A673 (cell line): ENCODE measurements around the gene TMOD4. TPM values are rescaled to one million over a fixed set of nuclear protein-coding genes. Genes with fewer than 3 reads are reported as not detected.

Source experiments
- BruUV-seq: library from RNA; stranded (reverse); fragments of 400-500 nt; replicated peaks from 2 replicates; lab custom pipeline; 2021; lab: Mats Ljungman, UMichigan
- CTCF ChIA-PET: fragments of 300-600 bp; sonication (Branson Sonifier 250); formaldehyde crosslinking; loops from one replicate; lab custom pipeline; 2022; ENCODE audit warnings: antibody characterized with exemption; lab: Charles Lee
- POLR2A ChIA-PET: fragments of 300-600 bp; sonication (Branson Sonifier 250); formaldehyde crosslinking; loops from one replicate; lab custom pipeline; 2022; ENCODE audit warnings: antibody characterized with exemption; ENCODE audit not compliant: low non-redundant PET; lab: Charles Lee
- DNase-seq: peaks from one replicate; pipeline ENCODE4 v3.0.0-alpha.2; 2015; ENCODE audit warnings: low spot score
- H3K27ac ChIP-seq: fragments of 200-600 bp; sonication (generic); 2 replicates; pipeline ENCODE4 v1.5.1; 2016; ENCODE audit warnings: mixed run types, low read depth, mild to moderate bottlenecking, mixed read lengths, antibody characterized with exemption, low read length; ENCODE audit not compliant: poor library complexity, severe bottlenecking
- H3K27me3 ChIP-seq: fragments of 200-600 bp; sonication (generic); replicated peaks from 2 replicates; pipeline ENCODE4 v1.6.1; 2017; ENCODE audit warnings: mixed run types, low read depth, mild to moderate bottlenecking, mixed read lengths, antibody characterized with exemption, low read length; ENCODE audit not compliant: insufficient read depth, poor library complexity
- H3K36me3 ChIP-seq: fragments of 200-600 bp; sonication (generic); 2 replicates; pipeline ENCODE4 v1.6.1; 2016; ENCODE audit warnings: mixed run types, mild to moderate bottlenecking, mixed read lengths, antibody characterized with exemption, low read length; ENCODE audit not compliant: insufficient read depth, poor library complexity, severe bottlenecking
- H3K4me1 ChIP-seq: fragments of 200-600 bp; sonication (generic); 2 replicates; pipeline ENCODE4 v1.6.1; 2017; ENCODE audit warnings: mixed run types, mild to moderate bottlenecking, mixed read lengths, antibody characterized with exemption, low read length; ENCODE audit not compliant: insufficient read depth, poor library complexity, severe bottlenecking
- H3K4me3 ChIP-seq: fragments of 200-600 bp; sonication (generic); 2 replicates; pipeline ENCODE4 v1.5.1; 2016; ENCODE audit warnings: low read depth, mixed run types, mild to moderate bottlenecking, mixed read lengths, low read length; ENCODE audit not compliant: poor library complexity, severe bottlenecking
- H3K9me3 ChIP-seq: fragments of 200-600 bp; sonication (generic); 2 replicates; pipeline ENCODE4 v1.6.1; 2016; ENCODE audit warnings: mixed run types, low read depth, mild to moderate bottlenecking, mixed read lengths, antibody characterized with exemption, low read length; ENCODE audit not compliant: poor library complexity, severe bottlenecking
- CTCF ChIP-seq: fragments of 300-800, 200-600 bp; sonication (generic); conservative IDR thresholded peaks from 2 replicates; pipeline ENCODE4 v1.5.1; 2017; ENCODE audit warnings: low read depth, mild to moderate bottlenecking, antibody characterized with exemption, low read length, moderate library complexity, mixed read lengths
- EZH2 ChIP-seq: fragments of 200-600 bp; sonication (generic); IDR thresholded peaks from 2 replicates; pipeline ENCODE4 v1.6.1; 2017; ENCODE audit warnings: borderline replicate concordance, low read depth, mild to moderate bottlenecking, mixed read lengths, antibody characterized with exemption, low read length; ENCODE audit not compliant: poor library complexity, severe bottlenecking
- intact Hi-C: fragments of 100-400 bp; cut with micrococcal nuclease; formaldehyde crosslinking; loops from one replicate; pipeline ENCODE4 v1.10.0; 2022; ENCODE audit not compliant: unreplicated experiment
- total RNA-seq: library from RNA; stranded (reverse); gene quantifications from 2 replicates; pipeline ENCODE4 v1.2.3, GENCODE V29; 2021

The TMOD4 gene
- total RNA-seq, 1 experiment from 2014 or later, result 1.4 TPM

GRCh38 chr1:151143986-151144385, 31.8 kb downstream of the TMOD4 start:
- Histone ChIP-seq H3K27me3 (no peaks in the 10 kb centered on the region), H3K9me3 (no peaks in the 10 kb centered on the region), H3K4me1 (peaks cover 9% of the 10 kb centered on the region), H3K36me3 (no peaks in the 10 kb centered on the region), H3K27ac (no peak overlapping the region), H3K4me3 (no peak overlapping the region)
- TF ChIP-seq CTCF (no peak), EZH2 (no peak)
- ChIA-PET POLR2A (no interaction called here), CTCF (no interaction called here)
- no TSS peak for BruUV-seq
- no peak for DNase-seq
- intact Hi-C loops, result no loop called here

DNA sequence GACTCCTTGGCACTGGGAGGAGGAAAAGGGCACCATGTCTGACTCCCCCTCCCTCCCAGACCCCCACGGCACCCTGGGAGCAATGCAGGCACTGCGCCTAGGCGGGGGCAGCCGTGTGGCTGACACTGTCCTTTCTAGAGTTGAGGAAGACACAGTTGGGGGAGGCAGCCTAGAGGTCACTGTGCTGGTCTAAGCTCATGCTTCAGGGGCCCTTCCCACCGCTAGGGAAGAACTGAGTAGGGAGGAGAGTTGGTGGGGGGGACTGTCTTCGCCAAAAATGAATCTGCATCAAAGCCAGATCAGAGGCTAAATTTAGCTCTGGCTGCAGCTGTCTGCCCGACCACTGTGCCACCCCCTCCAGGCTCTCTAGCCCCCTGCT, 32.7 kb downstream of the TMOD4 start:
- no peaks in the 10 kb centered on the region for H3K27me3 ChIP-seq
- no peak for TF ChIP-seq EZH2
- TF ChIP-seq CTCF, result no peak
- DNase-seq, result no peak
- intact Hi-C loops, result no loop called here
- no peak overlapping the region for H3K4me3 ChIP-seq
- peaks cover 9% of the 10 kb centered on the region for H3K4me1 ChIP-seq
- POLR2A ChIA-PET, result no interaction called here
- no TSS peak for BruUV-seq
- H3K27ac ChIP-seq, result no peak overlapping the region
- CTCF ChIA-PET, result interaction anchor here (0.5 kb wide), 1 partner anchor 168 kb away, joined by 3 read pairs; the partner anchor contains the start of gene CERS2
- no peaks in the 10 kb centered on the region for H3K36me3 ChIP-seq
- H3K9me3 ChIP-seq, result no peaks in the 10 kb centered on the region

GRCh38 chr1:151142411-151143056, 33.2 kb downstream of the TMOD4 start:
- intact Hi-C loops, result no loop called here
- POLR2A ChIA-PET, result interaction anchor here (1.0 kb wide), 1 partner anchor 12 kb away, joined by 5 read pairs; no protein-coding TSS in a partner anchor
- no peak overlapping the region for H3K4me3 ChIP-seq
- H3K27ac ChIP-seq, result no peak overlapping the region
- BruUV-seq, result no TSS peak
- peaks cover 9% of the 10 kb centered on the region for H3K4me1 ChIP-seq
- H3K27me3 ChIP-seq, result no peaks in the 10 kb centered on the region
- H3K9me3 ChIP-seq, result no peaks in the 10 kb centered on the region
- CTCF ChIA-PET, result no interaction called here
- DNase-seq, result no peak
- TF ChIP-seq EZH2 (no peak), CTCF (no peak)
- H3K36me3 ChIP-seq, result no peaks in the 10 kb centered on the region
